Activated T-cell treated with anti-CD3 and anti-CD28 coated beads, Interleukin-2, amount 50 U/mL, for 1 hour (primary cell): ENCODE results near the gene SNX3.
"Not testable (repeated sequence)": the region's sequence is repeated elsewhere in the genome, so short reads cannot be mapped to it uniquely, and the experiment has no call there.

Experiments
- DNase-seq: peaks from one replicate; pipeline ENCODE4 v3.0.0-alpha.2; 2020

The SNX3 gene

GRCh38 chr6:108254433-108255410, 6.1 kb downstream of the SNX3 start:
- no peak for DNase-seq

- no peak for DNase-seq
These were observed 7.6 kb downstream of the SNX3 start for GRCh38 chr6:108253241-108253640.

GRCh38 chr6:108252055-108252454, 8.8 kb downstream of the SNX3 start:
- no peak for DNase-seq

GRCh38 chr6:108251252-108251651, 9.6 kb downstream of the SNX3 start:
- DNase-seq, result no peak

GRCh38 chr6:108250240-108250866, 10.5 kb downstream of the SNX3 start:
- no peak for DNase-seq

- no peak for DNase-seq
These were observed 12.8 kb downstream of the SNX3 start for GRCh38 chr6:108247965-108248536.

- not testable (repeated sequence) for DNase-seq
These were observed 15.7 kb downstream of the SNX3 start for GRCh38 chr6:108245095-108245494.

GRCh38 chr6:108243836-108244235, 17.0 kb downstream of the SNX3 start:
- no peak for DNase-seq

GRCh38 chr6:108242721-108243120, 18.1 kb downstream of the SNX3 start:
- DNase-seq, result no peak

GRCh38 chr6:108242259-108242658, 18.6 kb downstream of the SNX3 start:
- DNase-seq, result no peak

GRCh38 chr6:108238322-108238721, 22.5 kb downstream of the SNX3 start:
- no peak for DNase-seq

- DNase-seq, result no peak
These were observed 24.0 kb downstream of the SNX3 start for GRCh38 chr6:108236791-108237190.

GRCh38 chr6:108235127-108235526, 25.7 kb downstream of the SNX3 start:
- no peak for DNase-seq

- no peak for DNase-seq
These were observed 32.4 kb downstream of the SNX3 start for GRCh38 chr6:108228416-108228815.

GRCh38 chr6:108227290-108227689, 33.5 kb downstream of the SNX3 start:
- DNase-seq, result no peak

- no peak for DNase-seq
These were observed 38.3 kb downstream of the SNX3 start for GRCh38 chr6:108222504-108222903.

- DNase-seq, result no peak
These were observed 38.8 kb downstream of the SNX3 start for GRCh38 chr6:108222064-108222463.

- no peak for DNase-seq
These were observed 49.2 kb downstream of the SNX3 start for GRCh38 chr6:108211671-108212070.

GRCh38 chr6:108210556-108210955, 50.3 kb downstream of the SNX3 start:
- DNase-seq, result no peak

- DNase-seq, result no peak
These were observed 51.1 kb downstream of the SNX3 start for GRCh38 chr6:108209738-108210137.

- DNase-seq, result no peak
These were observed 53.8 kb downstream of the SNX3 start for GRCh38 chr6:108207013-108207412.

GRCh38 chr6:108203189-108204112, 57.4 kb downstream of the SNX3 start:
- DNase-seq, result no peak

GRCh38 chr6:108200631-108201030, 60.2 kb downstream of the SNX3 start:
- DNase-seq, result no peak
